Measurements from ENCODE around the gene AGT. TPM values are rescaled to one million over a fixed set of nuclear protein-coding genes. Genes with fewer than 3 reads are reported as not detected.
"Not testable (repeated sequence)": the region's sequence is repeated elsewhere in the genome, so short reads cannot be mapped to it uniquely, and the experiment has no call there.

AGT gene
- total RNA-seq, 1 experiment from 2014 or later: not detected

- DNase-seq (ENCODE audit: low read depth): peak; percentile 44
These were observed 30.5 kb upstream of the AGT start for GRCh38 chr1:230744382-230744781.

DNA sequence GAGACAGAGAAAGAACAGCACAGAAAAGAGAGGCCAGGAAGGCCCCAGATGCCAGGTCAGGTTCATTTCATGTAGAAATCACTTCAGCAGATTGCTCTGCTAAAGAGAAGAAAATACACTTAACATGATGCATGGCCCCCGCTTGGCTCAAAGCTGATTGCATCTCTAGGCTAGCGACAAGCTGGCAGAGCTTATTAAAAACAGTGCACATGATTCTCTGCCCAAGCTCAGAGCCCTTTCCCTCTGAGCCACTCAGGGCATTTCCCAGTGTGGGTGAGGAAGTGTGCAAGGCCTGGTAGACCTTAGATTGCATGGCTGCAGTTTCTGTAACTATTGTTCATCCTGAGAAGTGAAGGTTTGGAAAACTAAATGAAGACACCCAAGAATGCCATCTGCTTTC lies 30.0 kb upstream of the AGT start:
- DNase-seq (ENCODE audit: low read depth): no peak

DNA sequence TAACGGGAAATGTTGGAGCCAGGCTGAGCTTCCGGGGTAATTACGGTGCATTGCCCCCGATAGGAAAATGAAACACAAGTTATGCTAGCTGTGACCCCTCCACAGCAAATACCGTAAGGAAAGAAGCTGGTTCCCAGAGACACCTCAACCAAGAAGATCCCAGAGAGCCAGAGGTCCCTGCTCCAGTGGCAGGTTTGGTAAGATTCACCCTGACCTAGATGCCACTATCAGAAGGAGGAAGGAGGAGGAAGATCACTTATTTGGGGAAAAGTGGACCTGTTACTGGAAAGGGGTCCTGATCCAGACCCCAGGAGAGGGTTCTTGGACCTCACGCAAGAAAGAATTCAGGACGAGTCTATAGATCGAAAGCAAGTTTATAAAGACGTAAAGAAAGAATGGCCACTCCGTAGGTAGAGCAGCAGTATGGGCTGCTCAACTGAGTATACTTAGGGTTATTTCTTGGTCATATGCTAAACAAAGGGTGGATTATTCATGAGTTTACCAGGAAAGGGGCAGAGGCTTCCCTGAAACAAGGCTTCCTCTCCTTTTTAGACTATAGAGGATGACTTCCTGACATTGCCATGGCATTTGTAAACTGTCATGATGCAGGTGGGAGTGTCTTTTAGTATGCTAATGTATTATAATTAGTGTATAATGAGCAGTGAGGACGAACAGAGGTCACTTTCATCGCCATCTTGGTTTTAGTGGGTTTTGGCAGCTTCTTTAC lies 25.8 kb upstream of the AGT start:
- DNase-seq (ENCODE audit: low read depth): no peak

DNA sequence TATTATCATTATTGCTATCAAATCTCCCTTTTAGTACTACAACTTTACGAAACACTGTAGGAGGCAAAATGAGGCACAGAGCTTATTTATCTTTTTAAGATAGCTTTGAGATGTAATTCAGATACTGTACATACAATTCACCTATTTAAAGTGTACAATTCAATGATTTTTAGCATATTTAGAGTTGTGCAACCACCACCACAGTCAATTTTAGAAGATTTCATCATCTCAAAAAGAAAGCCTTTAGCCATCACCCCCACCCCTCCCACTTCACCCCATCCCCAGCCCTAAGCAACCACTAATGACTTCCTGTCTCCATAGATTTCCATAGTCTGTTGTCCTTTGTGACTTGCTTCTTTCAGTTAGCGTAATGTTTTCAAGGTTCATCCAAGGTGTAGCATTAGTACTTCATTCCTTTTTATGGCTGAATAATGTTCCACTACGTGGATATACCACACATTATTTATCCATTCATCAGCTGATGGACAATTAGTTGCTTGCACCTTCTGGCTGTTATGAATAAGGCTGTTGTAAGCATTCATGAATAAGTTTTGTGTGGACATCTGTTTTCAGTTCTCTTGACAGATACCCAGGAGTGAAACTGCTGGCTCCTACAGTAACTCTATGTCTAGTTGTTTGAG lies 23.8 kb upstream of the AGT start:
- no peak for DNase-seq (ENCODE audit: low read depth)

DNA sequence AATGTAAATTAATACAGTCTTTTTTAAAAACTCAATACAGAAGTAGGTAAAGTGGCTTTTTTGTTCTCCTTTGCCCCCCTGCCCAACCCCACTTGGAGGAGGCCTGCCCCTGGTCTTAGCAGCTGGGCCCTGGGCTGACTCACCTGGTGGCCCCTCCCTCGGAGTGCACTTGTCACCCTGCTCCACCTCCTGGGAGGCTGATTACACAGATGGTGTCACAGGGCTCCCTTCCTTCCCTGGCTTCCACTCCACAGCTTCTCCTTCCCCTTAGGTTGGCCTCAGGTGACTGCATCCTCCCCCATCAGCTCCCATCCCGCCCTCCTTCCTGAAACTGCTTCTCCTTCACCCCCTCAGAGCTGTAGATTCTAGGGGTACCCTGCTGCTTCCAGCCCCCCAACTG lies 21.5 kb upstream of the AGT start:
- DNase-seq (ENCODE audit: low read depth): no peak

DNA sequence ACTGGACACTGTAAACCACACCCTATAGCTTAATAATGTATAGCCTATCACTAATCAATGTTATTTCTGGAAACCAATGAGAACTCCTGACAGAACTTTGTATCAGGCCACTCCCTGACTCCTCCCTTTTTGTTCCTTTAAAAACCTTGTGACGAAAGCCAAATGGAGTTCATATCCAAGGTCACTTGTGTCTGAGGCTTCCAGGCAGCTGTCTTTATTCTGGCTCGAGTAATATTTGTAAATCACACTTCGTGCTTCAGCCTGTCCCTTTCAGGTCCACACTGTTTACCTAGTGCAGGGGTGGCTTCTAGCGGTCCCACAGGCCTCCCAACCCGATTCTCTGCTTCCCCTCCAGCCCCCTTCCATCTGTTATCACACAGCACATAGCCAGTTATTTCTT lies 17.1 kb upstream of the AGT start:
- no peak for DNase-seq (ENCODE audit: low read depth)

DNA sequence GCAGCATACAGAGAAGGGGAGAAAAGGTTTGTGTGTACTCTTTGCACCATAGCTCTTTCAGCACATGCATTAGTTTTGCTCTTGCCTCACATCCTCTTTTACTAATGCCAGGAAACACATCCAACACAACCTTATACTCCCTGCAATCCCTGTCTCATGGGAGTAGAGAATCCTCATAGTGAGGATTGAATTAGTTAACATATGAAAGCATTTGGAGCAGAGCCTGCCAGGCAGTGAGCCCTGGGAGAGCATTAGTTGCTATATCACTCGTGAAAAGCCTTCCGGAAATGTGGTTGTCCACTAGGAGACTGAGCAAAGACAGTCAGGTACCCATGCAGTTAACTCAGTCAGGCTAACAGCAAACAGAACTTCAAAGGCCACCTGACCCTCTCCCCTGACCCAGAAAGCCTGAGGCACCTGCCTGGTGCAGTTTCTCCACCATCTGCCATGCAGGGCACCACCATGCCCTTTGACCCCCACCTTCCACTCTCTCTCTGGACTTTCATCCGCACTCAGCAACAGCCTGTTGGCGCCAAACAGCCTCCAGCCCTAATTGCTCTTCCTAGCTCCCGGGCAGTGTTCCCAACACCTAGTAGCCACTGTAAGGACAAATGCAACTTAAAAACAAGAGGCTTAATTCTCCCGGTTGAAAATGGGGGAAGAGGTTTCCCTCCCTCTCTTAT lies 14.9 kb upstream of the AGT start:
- no peak for DNase-seq (ENCODE audit: low read depth)

DNA sequence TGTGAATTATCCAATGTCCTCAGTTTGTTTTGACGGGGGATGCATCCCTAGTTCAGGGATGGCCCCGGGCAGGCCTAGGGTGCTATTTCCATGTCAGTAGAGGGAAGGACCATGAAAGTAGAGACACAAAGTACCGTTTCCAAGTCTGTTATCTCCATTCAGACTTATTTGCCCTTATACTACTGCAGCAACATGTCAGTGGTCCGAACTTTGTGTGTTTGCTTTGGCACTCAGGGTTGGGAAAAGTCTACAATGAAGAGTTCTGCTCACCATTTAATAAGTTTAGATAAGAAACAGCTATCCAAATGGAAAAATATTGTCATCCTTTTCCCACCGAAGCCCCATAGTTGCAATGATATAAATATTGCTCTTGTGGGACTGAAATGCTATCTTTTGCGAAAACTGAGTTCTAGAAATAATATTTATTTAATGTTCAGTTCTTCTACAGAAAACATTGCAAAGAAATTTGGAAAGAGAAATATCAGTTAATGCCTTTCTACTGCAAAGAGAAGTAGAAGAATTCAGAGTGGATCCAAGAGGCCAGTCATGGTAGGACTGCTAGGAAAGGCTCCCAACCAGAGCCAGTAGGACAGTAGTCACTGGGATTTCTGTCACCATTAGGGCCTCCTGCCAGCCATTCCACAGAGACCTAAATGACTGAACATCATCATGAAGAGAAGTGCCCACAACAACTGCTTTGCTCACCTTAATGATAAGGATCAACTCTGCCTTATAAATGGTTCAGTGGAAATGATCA lies 11.5 kb upstream of the AGT start:
- DNase-seq (ENCODE audit: low read depth): no peak

DNA sequence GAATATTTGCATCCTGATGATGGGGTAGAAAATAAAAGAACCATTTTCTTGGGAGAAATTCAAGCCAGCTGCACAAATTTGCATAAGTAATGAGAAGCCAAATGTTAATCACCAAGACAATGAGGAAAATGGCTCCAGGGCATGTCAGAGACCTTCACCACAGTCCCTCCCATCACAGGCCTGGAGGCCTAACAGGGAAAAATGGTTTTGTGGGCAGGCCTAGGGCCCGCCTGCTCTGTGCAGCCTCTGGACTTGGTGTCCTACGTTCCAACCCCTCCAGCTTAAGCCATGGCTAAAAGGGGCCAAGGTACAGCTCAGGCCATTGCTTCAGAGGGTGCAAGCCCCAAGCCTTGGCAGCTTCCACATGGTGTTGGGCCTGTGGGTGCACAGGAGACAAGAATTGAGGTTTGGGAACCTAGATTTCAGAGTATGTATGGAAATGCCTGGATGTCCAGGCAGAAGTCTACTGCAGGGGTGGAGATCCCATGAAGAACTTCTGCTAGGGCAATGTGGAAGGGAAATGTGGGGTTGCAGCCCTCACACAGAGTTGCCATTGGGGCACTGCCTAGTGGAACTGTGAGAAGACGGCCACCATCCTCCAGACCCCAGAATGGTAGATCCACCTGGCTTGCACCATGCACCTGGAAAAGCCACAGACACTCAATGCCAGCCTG lies 8.1 kb upstream of the AGT start:
- not testable (repeated sequence) for DNase-seq (ENCODE audit: low read depth)

GRCh38 chr1:230717251-230717650 lies 3.3 kb upstream of the AGT start:
- DNase-seq (ENCODE audit: low read depth): no peak

- DNase-seq (ENCODE audit: low read depth): not testable (repeated sequence)
These were observed 2.5 kb upstream of the AGT start for GRCh38 chr1:230716453-230716852.

DNA sequence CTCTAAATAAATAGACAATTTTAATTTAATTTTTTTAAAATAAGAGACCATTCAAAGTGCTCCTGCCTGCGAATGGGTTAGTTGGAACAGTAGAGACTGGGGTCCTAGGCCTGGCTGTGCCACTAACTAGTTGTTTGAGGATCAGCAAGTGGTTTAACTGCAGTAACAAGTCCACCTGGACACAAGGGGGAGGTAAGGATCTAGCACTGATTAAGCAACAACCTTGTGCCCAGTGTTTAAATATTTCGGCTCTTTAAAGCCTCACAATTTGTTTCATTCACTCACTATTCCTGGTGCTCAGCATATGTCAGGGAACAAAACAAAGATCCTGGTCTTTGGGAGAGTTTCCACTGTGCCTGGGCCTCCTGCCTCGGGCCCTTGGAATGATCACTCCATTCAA lies 1.6 kb upstream of the AGT start:
- no peak for DNase-seq (ENCODE audit: low read depth)

DNA sequence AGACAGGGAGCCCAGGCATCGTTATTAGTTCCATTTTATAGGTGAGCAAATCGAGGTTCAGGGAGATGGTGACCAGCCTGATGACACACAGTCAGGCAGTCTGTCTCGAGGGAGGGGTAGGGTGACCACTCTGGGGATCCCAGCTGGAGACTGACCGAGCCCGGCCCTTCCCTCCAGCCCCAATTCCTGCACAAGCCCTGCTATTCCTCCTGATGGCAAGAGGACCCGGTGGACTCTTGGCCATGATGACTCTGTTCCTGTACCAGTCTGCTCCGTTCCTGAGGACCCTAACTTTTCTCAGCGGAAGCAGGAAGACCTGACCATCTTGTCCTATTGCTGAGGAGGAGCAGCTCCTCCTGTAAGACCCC lies 391 bp downstream of the AGT start:
- DNase-seq (ENCODE audit: low read depth): no peak

DNA sequence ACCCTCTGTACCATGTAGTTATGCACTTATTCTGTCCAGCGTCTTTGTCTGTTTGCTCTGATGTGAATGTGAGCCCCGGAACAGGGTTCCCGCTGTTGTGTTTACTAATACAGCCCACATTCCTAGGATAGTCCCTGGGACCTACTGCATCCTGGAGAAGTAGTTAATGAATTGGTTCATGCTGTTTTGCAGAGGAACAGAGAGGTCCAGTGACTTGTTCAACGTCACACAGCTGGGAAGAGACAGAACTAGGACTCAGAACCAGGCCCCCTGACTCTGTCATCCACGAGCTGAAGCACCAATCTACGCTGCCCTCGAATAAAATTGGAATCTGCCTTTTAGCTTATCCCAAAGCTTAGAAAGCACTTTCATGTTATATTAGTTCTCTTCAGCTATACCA lies 784 bp downstream of the AGT start:
- DNase-seq (ENCODE audit: low read depth): no peak

- DNase-seq (ENCODE audit: low read depth): no peak
These were observed 1.4 kb downstream of the AGT start for GRCh38 chr1:230712470-230712942.

GRCh38 chr1:230711245-230711644 lies 2.7 kb downstream of the AGT start:
- DNase-seq (ENCODE audit: low read depth): no peak

DNA sequence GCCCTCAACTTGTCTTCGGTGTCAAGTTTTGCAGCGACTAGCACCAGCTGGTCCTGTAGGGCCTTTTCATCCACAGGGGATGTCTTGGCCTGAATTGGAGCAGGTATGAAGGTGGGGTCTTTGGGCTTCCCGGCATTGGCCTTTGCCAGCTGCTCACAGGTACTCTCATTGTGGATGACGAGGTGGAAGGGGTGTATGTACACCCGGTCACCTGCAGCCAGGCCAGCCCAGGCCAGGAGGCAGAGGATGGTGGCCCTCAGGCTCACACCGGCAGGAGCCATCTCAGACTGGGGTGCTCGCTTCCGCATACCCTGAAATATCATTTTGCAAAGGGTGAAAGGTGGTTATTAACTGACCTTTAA lies 3.4 kb downstream of the AGT start:
- no peak for DNase-seq (ENCODE audit: low read depth)

DNA sequence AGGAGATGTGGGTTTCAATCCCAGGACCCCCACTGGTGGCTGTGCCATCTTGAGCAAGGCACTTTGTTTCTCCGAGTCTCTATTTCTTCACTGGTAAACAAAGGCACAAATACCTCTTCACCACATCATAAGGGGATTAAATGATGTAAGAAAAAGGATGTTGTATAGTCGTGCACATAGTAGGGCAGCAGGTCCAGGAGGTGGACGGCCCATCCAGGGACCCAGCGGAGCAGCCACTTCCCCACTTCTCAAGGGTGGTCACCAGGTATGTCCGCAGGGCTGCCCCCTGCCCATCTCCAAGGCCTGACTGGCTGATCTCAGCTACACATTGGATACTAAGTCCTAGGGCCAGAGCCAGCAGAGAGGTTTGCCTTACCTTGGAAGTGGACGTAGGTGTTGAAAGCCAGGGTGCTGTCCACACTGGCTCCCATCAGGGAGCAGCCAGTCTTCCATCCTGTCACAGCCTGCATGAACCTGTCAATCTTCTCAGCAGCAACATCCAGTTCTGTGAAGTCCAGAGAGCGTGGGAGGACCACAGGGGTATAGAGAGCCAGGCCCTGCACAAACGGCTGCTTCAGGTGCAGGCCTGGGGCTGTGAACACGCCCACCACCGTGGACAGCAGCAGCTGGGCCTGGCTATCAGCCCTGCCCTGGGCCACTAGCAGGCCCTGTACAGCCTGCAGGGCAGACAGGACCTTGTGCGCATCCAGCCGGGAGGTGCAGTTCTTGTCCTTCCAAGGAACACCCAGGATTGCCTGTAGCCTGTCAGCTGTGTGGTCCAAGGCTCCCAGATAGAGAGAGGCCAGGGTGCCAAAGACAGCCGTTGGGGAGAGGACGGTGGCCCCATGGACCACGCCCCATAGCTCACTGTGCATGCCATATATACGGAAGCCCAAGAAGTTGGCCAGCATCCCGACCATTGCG lies 4.0 kb downstream of the AGT start:
- no peak for DNase-seq (ENCODE audit: low read depth)

DNA sequence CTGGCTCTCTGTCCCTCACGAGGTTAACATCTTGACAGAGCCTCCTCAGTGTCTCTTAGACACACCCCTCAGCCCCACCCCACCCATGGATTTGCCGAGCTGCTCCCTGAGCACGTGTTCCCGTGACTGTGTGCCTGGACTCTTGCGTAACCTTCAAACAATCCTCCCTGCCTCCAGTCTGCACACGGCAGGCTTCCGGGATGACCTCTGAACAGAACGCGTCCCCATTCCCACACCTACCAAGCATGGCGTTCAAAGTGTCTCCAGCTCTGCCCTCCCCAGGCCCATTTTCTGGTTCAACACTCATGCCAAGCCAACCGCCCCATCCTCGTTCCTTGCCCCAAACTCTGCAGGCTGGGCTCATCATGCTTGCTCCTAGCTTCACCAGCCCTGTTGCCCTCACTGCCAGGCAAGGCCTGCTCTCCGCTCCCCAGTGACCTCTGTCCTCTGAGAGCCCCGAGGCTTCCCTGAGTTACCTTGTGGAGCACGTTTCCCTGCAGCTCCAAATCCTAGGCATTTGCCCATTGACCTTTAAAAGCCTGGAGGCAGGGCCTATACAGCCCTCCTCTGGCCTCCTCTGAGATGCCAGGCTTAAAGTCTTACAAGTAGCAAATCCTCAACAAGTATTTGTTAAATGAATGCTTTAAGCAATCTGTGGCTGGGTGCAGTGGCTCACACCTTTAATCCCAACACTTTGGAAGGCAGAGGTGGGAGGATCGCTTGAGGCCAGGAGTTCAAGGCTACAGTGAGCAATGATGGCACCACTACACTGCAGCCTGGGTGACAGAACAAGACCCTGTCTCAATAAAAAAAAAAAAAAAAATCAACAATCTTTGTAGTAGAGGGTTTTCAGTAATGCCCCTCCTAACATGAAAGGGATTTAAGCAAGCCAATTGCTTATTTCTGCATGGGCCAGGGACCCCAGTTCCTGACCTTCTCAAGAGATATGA lies 5.0 kb downstream of the AGT start:
- no peak for DNase-seq (ENCODE audit: low read depth)

All from M059J (cell line).